Measurements from ENCODE around the gene TMEM132C. TPM values are rescaled to one million over a fixed set of nuclear protein-coding genes. Genes with fewer than 3 reads are reported as not detected.

TMEM132C gene
- total and polyA plus RNA-seq, 8 donors: 0.50 to 36.6 (median 33.2) TPM

GRCh38 chr12:128551266-128551665 is 284.3 kb downstream of the TMEM132C start:
- DNase-seq (no peak), ATAC-seq (no peak)
- no peaks in the 10 kb centered on the region for H3K4me1 ChIP-seq
- intact Hi-C loops (cut with DNase I): no loop called here
- no peak overlapping the region for H3K27ac ChIP-seq
- H3K36me3 ChIP-seq: no peaks in the 10 kb centered on the region
- H3K9me3 ChIP-seq: peaks cover 0 to 2% of the 10 kb centered on the region in 2 donors
- H3K4me3 ChIP-seq: no peak overlapping the region
- TF ChIP-seq CTCF (IDR thresholded peaks at IDR 0.05): no peak
- peaks cover 0 to 21% of the 10 kb centered on the region in 2 donors for H3K27me3 ChIP-seq

- no peak for DNase-seq
- no peak for TF ChIP-seq CTCF (IDR thresholded peaks at IDR 0.05)
- H3K4me3 ChIP-seq: no peak overlapping the region
- peaks cover 0 to 20% of the 10 kb centered on the region in 2 donors for H3K27me3 ChIP-seq
- ATAC-seq: no peak
- no peaks in the 10 kb centered on the region for H3K36me3 ChIP-seq
- H3K9me3 ChIP-seq: peaks cover 0 to 18% of the 10 kb centered on the region in 2 donors
- H3K4me1 ChIP-seq: no peaks in the 10 kb centered on the region
- intact Hi-C loops (cut with DNase I): no loop called here
- no peak overlapping the region for H3K27ac ChIP-seq
These were observed 287.8 kb downstream of the TMEM132C start for GRCh38 chr12:128554546-128555304.

GRCh38 chr12:128557231-128557630 is 290.3 kb downstream of the TMEM132C start:
- Histone ChIP-seq H3K4me1 (no peaks in the 10 kb centered on the region), H3K9me3 (peaks cover 0 to 18% of the 10 kb centered on the region in 2 donors), H3K27me3 (no peaks in the 10 kb centered on the region), H3K36me3 (no peaks in the 10 kb centered on the region), H3K27ac (no peak overlapping the region), H3K4me3 (no peak overlapping the region)
- no peak for DNase-seq
- no peak for ATAC-seq
- no peak for TF ChIP-seq CTCF (IDR thresholded peaks at IDR 0.05)
- intact Hi-C loops (cut with DNase I): no loop called here

GRCh38 chr12:128564956-128565355 is 298.0 kb downstream of the TMEM132C start:
- DNase-seq: no peak
- no peaks in the 10 kb centered on the region for H3K36me3 ChIP-seq
- no peak overlapping the region for H3K27ac ChIP-seq
- H3K27me3 ChIP-seq: peaks cover 0 to 4% of the 10 kb centered on the region in 2 donors
- no peak for TF ChIP-seq CTCF (IDR thresholded peaks at IDR 0.05)
- H3K4me3 ChIP-seq: no peak overlapping the region
- peaks cover 0 to 8% of the 10 kb centered on the region in 2 donors for H3K9me3 ChIP-seq
- no peaks in the 10 kb centered on the region for H3K4me1 ChIP-seq
- ATAC-seq: no peak
- intact Hi-C loops (cut with DNase I): no loop called here

GRCh38 chr12:128567730-128568129 is 300.8 kb downstream of the TMEM132C start:
- Histone ChIP-seq H3K36me3 (no peaks in the 10 kb centered on the region), H3K27ac (no peak overlapping the region), H3K9me3 (peaks cover 0 to 18% of the 10 kb centered on the region in 2 donors), H3K4me1 (no peaks in the 10 kb centered on the region), H3K27me3 (peaks cover 0 to 4% of the 10 kb centered on the region in 2 donors), H3K4me3 (no peak overlapping the region)
- intact Hi-C loops (cut with DNase I): no loop called here
- ATAC-seq (no peak), DNase-seq (no peak)
- no peak for TF ChIP-seq CTCF (IDR thresholded peaks at IDR 0.05)
